HG03064 (cell line): ENCODE measurements around the gene DAAM1.

ENCODE experiments used
- ATAC-seq: cut with Tn5 transposase; IDR thresholded peaks from one replicate; pipeline ENCODE4 v1.9.1; 2021; ENCODE audit warnings: low read depth; ENCODE audit not compliant: unreplicated experiment

Gene DAAM1

DNA sequence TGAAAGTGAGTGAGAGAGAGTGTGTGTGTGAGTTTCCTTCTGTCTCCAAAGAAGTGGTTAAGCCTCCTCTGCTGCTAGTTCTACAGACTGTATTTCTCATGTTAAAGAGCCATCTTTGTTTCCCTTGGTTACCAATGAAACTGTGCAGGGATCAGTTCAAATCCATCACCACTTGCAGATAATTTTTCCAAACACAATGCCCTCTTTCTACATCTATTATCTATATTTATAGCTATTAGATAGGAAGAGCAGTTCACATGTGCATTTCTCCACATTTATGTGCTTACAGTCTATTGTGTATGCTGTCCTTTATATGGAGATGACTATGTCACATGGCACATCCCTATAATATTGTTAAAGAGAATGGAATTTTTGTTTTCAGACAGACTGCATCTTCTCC, 2.2 kb upstream of the DAAM1 start:
- no peak for ATAC-seq

- no peak for ATAC-seq
Observed at GRCh38 chr14:59187118-59187517, 1.3 kb upstream of the DAAM1 start.

- peak; percentile 18 for ATAC-seq
Observed at GRCh38 chr14:59187802-59188460, 536 bp upstream of the DAAM1 start.

- ATAC-seq, result peak; percentile 16
Observed at GRCh38 chr14:59189091-59189785, 771 bp downstream of the DAAM1 start.

DNA sequence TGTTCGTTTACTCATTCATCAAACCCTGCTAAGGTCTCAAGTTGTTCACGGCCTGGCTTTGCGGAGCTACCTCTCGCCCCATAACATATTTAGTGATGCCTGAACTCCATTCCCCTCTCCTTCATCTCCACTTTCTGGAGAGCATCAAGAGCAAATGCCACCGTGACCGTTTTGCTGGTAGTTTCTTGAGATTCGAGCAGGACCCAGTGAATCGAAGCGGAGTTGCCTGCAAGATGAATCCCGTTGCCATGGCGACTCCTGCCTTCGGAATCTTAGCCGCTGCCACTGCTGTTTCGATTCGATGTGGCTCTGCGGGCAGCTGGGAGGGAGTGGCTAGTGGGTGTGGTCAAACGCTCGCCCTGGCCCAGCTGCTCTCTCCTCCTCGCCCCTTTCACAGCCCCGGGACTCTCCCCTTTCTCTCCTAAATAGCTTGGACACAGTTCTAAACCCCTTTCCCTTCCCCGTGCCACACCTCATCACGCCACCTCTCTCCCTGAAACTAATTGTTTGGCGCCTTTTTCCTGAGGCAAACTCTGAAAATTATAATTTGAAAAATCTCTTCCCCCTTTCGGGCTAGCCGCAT, 1.4 kb downstream of the DAAM1 start:
- peak; percentile 45 for ATAC-seq

DNA sequence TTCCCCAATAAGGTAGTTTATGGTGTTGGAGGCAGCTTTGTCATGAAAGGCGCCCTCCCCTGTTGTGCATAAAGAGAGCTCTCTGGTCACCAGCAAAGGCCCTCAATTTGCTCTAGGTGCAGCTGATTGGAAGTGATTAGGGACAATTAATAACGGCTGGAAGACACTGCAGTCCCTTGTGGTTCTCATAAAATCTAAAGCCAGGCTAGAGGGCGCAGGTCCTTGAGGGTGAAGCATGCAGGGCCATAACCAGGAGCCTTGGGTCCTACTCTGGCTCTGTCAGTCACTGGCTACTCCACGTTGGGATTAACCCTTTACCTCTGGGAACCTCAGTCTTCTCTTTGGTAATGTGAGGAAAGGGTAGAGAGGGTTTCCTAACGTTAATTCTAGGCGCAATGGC, 1.9 kb downstream of the DAAM1 start:
- ATAC-seq, result no peak

DNA sequence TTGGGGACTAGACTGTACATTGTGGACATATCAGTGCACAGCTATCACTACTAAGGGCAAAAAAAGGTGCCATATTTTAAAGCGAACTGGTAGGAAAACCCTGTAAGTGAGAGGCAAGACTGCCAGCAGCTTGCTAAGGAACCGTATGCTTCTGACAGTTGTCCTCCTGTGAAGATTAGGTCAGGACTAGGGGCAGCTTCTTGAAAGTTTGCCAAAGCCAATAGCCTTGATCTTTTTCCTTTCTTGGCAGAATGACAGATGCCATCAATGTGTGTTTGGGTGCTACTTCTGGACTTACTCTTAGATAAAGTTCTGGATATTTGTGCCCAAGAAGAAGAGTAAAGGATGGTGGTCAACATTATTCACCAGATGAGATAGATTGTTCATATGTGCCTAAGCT, 7.4 kb downstream of the DAAM1 start:
- no peak for ATAC-seq

GRCh38 chr14:59197695-59198262, 9.3 kb downstream of the DAAM1 start:
- no peak for ATAC-seq

GRCh38 chr14:59199205-59199604, 10.7 kb downstream of the DAAM1 start:
- ATAC-seq, result no peak

GRCh38 chr14:59199614-59200013, 11.1 kb downstream of the DAAM1 start:
- ATAC-seq, result no peak

GRCh38 chr14:59200195-59200594, 11.7 kb downstream of the DAAM1 start:
- ATAC-seq, result no peak

DNA sequence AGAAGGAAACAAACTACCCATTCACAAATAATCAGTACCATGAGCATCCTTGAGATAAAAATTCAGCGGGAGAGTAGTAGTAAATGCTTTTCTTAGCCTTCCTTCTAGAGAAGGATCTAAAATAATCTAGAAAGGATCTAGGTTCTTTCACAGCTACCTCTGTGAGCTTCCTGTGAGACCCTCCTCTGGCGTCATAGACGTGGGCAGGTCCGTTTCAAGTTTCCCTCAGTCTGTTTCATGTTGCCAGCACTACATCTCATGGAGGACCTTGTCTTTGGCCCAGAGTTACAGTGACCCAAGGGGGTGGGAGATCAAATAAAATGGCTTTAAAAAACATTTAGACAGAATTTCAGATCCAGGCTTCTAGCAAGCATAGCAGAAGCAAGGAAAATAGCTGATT, 13.6 kb downstream of the DAAM1 start:
- no peak for ATAC-seq

GRCh38 chr14:59204305-59204704, 15.8 kb downstream of the DAAM1 start:
- no peak for ATAC-seq

DNA sequence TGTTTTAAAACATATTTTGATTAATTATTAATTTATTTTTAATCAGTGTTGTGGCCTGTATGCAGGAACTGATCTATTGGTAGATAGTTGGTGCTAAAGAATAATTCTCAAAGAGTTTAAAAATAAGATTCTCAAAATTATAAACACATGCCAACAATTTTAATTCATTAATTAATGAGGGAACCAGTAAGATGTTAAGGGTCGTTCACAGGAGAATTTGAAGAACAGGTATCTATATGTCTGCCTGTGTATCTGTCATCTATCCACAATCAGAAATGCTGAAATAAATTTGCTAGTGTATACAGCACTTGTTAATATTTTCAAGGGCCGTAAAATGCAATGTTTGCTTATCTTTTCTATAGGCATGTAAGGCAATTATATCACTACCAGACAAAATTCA, 18.4 kb downstream of the DAAM1 start:
- no peak for ATAC-seq

DNA sequence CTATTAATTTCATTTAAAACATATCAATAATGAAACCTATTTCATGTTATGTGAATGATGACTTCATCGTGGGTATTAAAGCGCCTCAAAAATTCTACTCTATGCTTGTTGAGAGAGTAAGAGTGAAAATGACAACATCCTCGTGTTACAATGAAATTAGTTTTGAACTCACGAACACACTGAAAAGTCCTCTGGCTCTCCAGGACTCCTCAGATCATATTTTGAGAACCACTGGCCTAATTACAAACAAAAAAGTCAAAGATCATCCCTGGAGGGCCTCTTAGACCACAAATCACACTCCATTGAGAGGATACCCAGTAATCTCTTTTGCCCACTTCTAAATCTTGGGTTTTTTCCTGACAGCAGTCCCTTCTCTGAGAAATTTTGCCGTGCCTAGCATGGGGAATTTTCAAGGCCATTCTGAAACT, 19.1 kb downstream of the DAAM1 start:
- no peak for ATAC-seq

- ATAC-seq, result no peak
Observed at GRCh38 chr14:59208224-59208814, 19.9 kb downstream of the DAAM1 start.

DNA sequence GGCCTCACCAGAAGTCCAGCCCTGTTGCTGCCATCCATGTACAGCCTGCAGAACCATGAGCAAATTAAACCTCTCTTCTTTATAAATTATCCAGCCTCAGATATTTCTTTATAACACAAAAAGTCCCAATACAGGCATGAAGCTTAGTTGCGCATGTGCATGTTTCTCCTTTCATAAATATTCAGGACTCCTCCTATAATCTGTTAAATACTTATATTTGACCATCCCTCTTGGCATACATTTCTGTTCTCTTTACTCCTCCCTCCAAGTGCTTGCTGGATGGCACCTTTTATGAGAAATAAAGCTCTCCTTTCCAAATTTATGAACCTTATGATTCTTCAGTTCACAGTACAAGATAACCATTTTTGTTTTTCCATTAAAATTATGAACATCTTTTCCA, 20.5 kb downstream of the DAAM1 start:
- no peak for ATAC-seq

- ATAC-seq, result no peak
Observed at GRCh38 chr14:59210621-59211020, 22.2 kb downstream of the DAAM1 start.

- ATAC-seq, result no peak
Observed at GRCh38 chr14:59213368-59214315, 25.2 kb downstream of the DAAM1 start.

DNA sequence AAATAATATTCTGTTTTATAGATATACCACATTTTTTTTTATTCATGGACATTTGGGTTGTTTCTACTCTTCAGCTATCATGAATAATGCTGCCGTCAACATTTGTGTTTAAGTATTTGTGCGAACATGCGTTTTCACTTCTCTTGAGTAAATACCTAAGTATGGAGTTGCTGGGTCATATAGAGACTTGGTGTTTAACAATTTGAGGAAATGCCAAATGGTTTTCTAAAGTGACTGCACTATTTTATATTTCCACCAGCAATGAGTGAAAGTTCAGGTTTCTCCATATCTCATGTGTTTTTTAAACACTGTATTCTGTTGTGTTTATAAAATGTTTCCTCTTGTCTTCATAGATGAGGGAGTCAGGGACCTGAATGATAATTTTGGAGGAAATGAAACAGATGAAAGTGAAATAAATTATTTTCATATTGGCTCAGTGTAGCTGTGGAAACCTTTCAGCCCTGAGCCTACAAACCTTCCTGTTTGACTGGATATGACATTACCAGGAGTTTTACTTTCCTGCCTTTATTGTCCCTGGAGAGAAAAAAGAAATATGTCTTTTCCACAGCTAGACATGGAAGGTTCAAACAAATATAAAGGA, 26.3 kb downstream of the DAAM1 start:
- no peak for ATAC-seq
